ENCODE data around the gene PTH1R. TPM values are rescaled to one million over a fixed set of nuclear protein-coding genes. Genes with fewer than 3 reads are reported as not detected.
A peak's percentile ranks its signal among the peaks of the same experiment; 100 is the strongest.

The PTH1R gene
- total RNA-seq, 2 donors from 2014 or later, result not detected

GRCh38 chr3:46922871-46923558 lies 45.5 kb downstream of the PTH1R start:
- no peak for DNase-seq (ENCODE audit: low spot score in 2 of 2)
- Mint-ChIP-seq H3K27ac (peak overlapping the region in 1 of 2 donors; percentile 74), H3K9me3 (no peaks in the 10 kb centered on the region), H3K36me3 (peaks cover 25 to 30% of the 10 kb centered on the region in 2 donors)
- ATAC-seq, result no peak

GRCh38 chr3:46923559-46924350 lies 46.2 kb downstream of the PTH1R start:
- H3K27ac Mint-ChIP-seq, result peak overlapping the region in 1 of 2 donors; percentile 77
- H3K36me3 Mint-ChIP-seq, result peaks cover 21 to 28% of the 10 kb centered on the region in 2 donors
- H3K9me3 Mint-ChIP-seq, result no peaks in the 10 kb centered on the region
- ATAC-seq, result peak; percentile 49 to 54
- DNase-seq (ENCODE audit: low spot score in 2 of 2), result peak in 1 of 2 donors; percentile 51

GRCh38 chr3:46924921-46925584 lies 47.5 kb downstream of the PTH1R start:
- H3K36me3 Mint-ChIP-seq, result peaks cover 8 to 27% of the 10 kb centered on the region in 2 donors
- no peak overlapping the region for H3K27ac Mint-ChIP-seq
- DNase-seq (ENCODE audit: low spot score in 2 of 2) (no peak), ATAC-seq (no peak)
- H3K9me3 Mint-ChIP-seq, result no peaks in the 10 kb centered on the region

- ATAC-seq, result no peak
- peak overlapping the region; percentile 74 to 79 for H3K27ac Mint-ChIP-seq
- H3K9me3 Mint-ChIP-seq, result no peaks in the 10 kb centered on the region
- peaks cover 2 to 22% of the 10 kb centered on the region in 2 donors for H3K36me3 Mint-ChIP-seq
- DNase-seq (ENCODE audit: low spot score in 2 of 2), result no peak
These were observed 48.0 kb downstream of the PTH1R start for GRCh38 chr3:46925585-46925934.

GRCh38 chr3:46926039-46926438 lies 48.5 kb downstream of the PTH1R start:
- H3K27ac Mint-ChIP-seq, result peak overlapping the region; percentile 74 to 79
- DNase-seq (ENCODE audit: low spot score in 2 of 2) (no peak), ATAC-seq (no peak)
- H3K36me3 Mint-ChIP-seq, result peaks cover 0 to 20% of the 10 kb centered on the region in 2 donors
- no peaks in the 10 kb centered on the region for H3K9me3 Mint-ChIP-seq

GRCh38 chr3:46926447-46926846 lies 48.9 kb downstream of the PTH1R start:
- H3K9me3 Mint-ChIP-seq, result no peaks in the 10 kb centered on the region
- DNase-seq (ENCODE audit: low spot score in 2 of 2) (no peak), ATAC-seq (no peak)
- H3K27ac Mint-ChIP-seq, result peak overlapping the region; percentile 74 to 79
- peaks cover 0 to 20% of the 10 kb centered on the region in 2 donors for H3K36me3 Mint-ChIP-seq

- no peak for DNase-seq (ENCODE audit: low spot score in 2 of 2)
- ATAC-seq, result peak; percentile 34 to 52
- peak overlapping the region; percentile 74 to 88 for H3K27ac Mint-ChIP-seq
- peaks cover 0 to 20% of the 10 kb centered on the region in 2 donors for H3K36me3 Mint-ChIP-seq
- no peaks in the 10 kb centered on the region for H3K9me3 Mint-ChIP-seq
These were observed 49.6 kb downstream of the PTH1R start for GRCh38 chr3:46926871-46927717.

- ATAC-seq, result no peak
- Mint-ChIP-seq H3K36me3 (peaks cover 0 to 20% of the 10 kb centered on the region in 2 donors), H3K27ac (peak overlapping the region; percentile 74 to 88), H3K9me3 (no peaks in the 10 kb centered on the region)
- no peak for DNase-seq (ENCODE audit: low spot score in 2 of 2)
These were observed 50.2 kb downstream of the PTH1R start for GRCh38 chr3:46927718-46928073.

- Mint-ChIP-seq H3K36me3 (peaks cover 0 to 18% of the 10 kb centered on the region in 2 donors), H3K9me3 (no peaks in the 10 kb centered on the region), H3K27ac (peak overlapping the region; percentile 3 to 50)
- DNase-seq (ENCODE audit: low spot score in 2 of 2) (no peak), ATAC-seq (no peak)
These were observed 50.8 kb downstream of the PTH1R start for GRCh38 chr3:46928282-46928681.

- ATAC-seq, result no peak
- DNase-seq (ENCODE audit: low spot score in 2 of 2), result no peak
- Mint-ChIP-seq H3K27ac (peak overlapping the region in 1 of 2 donors; percentile 3), H3K36me3 (peaks cover 0 to 15% of the 10 kb centered on the region in 2 donors), H3K9me3 (no peaks in the 10 kb centered on the region)
These were observed 51.8 kb downstream of the PTH1R start for GRCh38 chr3:46929324-46929723.

GRCh38 chr3:46930166-46930944 lies 52.8 kb downstream of the PTH1R start:
- no peak for DNase-seq (ENCODE audit: low spot score in 2 of 2)
- Mint-ChIP-seq H3K36me3 (peaks cover 0 to 15% of the 10 kb centered on the region in 2 donors), H3K9me3 (no peaks in the 10 kb centered on the region), H3K27ac (peak overlapping the region; percentile 75 to 89)
- no peak for ATAC-seq

- H3K9me3 Mint-ChIP-seq, result no peaks in the 10 kb centered on the region
- ATAC-seq, result no peak
- DNase-seq (ENCODE audit: low spot score in 2 of 2), result no peak
- H3K27ac Mint-ChIP-seq, result peak overlapping the region; percentile 75 to 89
- peaks cover 0 to 15% of the 10 kb centered on the region in 2 donors for H3K36me3 Mint-ChIP-seq
These were observed 53.5 kb downstream of the PTH1R start for GRCh38 chr3:46930945-46931403.

GRCh38 chr3:46931631-46932331 lies 54.3 kb downstream of the PTH1R start:
- ATAC-seq (peak in 1 of 2 donors; percentile 68), DNase-seq (ENCODE audit: low spot score in 2 of 2) (no peak)
- Mint-ChIP-seq H3K9me3 (no peaks in the 10 kb centered on the region), H3K27ac (peak overlapping the region; percentile 75 to 86), H3K36me3 (peaks cover 0 to 24% of the 10 kb centered on the region in 2 donors)

GRCh38 chr3:46932455-46933225 lies 55.1 kb downstream of the PTH1R start:
- Mint-ChIP-seq H3K36me3 (peaks cover 0 to 24% of the 10 kb centered on the region in 2 donors), H3K9me3 (no peaks in the 10 kb centered on the region)
- no peak for ATAC-seq

More at GRCh38 chr3:46932455-46933225, 55.1 kb downstream of the PTH1R start:
- H3K27ac Mint-ChIP-seq, result peak overlapping the region; percentile 75 to 86
- no peak for DNase-seq (ENCODE audit: low spot score in 2 of 2)

All from activated naive CD4-positive, alpha-beta T cell treated with anti-CD3 and anti-CD28 coated beads, Interleukin-2, amount 50 U/mL, for 72 hours (primary cell).